GM12872 (cell line): ENCODE data around the gene CD93.

Experiments used
- TF ChIP-seq, protein P1 (sequence below): IDR thresholded peaks from 3 replicates; pipeline ENCODE4 v1.5.1; 2011; ENCODE audit warnings: low read depth, mild to moderate bottlenecking, low read length, moderate library complexity; ENCODE audit not compliant: insufficient read depth

Gene CD93

GRCh38 chr20:23114018-23114417 is 27.9 kb upstream of the CD93 start:
- TF ChIP-seq, protein P1, sequence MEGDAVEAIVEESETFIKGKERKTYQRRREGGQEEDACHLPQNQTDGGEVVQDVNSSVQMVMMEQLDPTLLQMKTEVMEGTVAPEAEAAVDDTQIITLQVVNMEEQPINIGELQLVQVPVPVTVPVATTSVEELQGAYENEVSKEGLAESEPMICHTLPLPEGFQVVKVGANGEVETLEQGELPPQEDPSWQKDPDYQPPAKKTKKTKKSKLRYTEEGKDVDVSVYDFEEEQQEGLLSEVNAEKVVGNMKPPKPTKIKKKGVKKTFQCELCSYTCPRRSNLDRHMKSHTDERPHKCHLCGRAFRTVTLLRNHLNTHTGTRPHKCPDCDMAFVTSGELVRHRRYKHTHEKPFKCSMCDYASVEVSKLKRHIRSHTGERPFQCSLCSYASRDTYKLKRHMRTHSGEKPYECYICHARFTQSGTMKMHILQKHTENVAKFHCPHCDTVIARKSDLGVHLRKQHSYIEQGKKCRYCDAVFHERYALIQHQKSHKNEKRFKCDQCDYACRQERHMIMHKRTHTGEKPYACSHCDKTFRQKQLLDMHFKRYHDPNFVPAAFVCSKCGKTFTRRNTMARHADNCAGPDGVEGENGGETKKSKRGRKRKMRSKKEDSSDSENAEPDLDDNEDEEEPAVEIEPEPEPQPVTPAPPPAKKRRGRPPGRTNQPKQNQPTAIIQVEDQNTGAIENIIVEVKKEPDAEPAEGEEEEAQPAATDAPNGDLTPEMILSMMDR, result no peak

DNA sequence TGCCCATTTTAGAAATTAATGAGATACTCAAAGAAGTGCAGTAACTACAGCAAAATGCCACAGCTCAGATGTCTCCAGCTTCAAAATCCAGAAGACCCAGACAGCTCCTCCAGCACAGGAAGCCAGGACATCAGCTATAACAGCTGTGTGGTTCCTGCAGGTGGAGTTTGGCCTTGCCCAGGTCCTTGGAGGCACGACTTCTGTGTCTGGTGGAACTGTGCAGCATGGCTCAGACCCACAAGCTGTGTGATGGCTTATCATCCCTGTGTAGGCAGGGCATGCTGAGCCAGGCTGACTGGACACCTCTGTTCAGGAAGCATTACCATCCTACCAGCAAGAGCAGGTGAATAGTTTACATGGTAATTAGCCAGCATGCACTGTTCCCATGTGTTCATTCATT is 26.5 kb upstream of the CD93 start:
- TF ChIP-seq, protein P1, result no peak

- TF ChIP-seq, protein P1, result no peak
Measured at GRCh38 chr20:23111944-23112342, 25.8 kb upstream of the CD93 start.

- TF ChIP-seq, protein P1, result no peak
Measured at GRCh38 chr20:23111307-23111943, 25.3 kb upstream of the CD93 start.

GRCh38 chr20:23108871-23109270 is 22.7 kb upstream of the CD93 start:
- TF ChIP-seq, protein P1, result no peak

DNA sequence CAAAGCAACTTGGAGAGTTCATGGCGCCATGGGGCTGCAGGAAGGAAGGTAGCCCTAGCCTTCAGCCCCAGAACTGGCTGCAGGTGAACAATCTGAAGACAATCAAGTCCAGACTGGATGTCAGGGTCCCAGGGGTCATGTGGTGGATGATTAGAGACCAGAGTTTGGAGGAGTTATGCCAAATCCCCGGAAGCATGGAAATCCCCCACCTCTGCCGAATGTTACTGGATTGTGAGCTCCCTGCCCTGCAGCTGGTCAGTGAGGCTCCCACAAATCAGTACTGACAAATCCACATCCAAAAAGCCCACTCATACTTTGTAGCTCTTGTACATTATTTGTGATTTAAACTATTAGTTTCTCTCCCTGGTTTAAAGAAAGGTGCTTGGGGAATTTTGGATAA is 21.3 kb upstream of the CD93 start:
- TF ChIP-seq, protein P1, result no peak

DNA sequence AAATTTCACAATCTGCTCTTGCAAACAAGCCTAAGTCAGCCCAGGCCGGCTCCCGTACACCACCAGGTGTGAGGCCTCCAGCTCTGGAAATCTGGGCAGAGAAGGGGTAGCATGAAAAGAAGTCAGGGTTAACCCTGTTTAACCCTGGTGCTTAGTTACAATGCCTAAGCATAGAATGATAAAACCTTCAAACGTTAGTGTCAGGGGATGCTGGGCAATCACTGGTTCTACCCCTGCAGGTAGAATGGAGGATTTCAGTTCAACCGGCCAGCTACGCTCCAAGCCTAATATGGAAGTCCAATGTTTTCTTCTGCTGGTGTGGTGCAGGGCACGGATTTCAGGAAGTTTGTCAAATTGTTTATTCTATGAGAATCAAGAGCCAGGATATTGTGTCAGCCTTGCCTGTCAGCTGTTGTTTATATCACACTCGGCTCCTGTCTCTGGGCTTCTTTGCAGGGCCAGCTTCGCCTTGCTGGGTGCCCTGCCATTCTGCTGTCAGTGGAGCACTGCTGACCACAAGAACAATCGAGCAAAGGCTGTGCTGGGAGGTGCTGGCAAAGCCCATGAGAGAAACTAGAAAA is 20.2 kb upstream of the CD93 start:
- TF ChIP-seq, protein P1, result no peak
